NCI-H748 (cell line): ENCODE measurements around the gene LMO7.

ENCODE experiments used
- DNase-seq: peaks from one replicate; lab custom pipeline; 2025; ENCODE audit not compliant: unreplicated experiment; lab: John Stamatoyannopoulos, UW

Gene LMO7

DNA sequence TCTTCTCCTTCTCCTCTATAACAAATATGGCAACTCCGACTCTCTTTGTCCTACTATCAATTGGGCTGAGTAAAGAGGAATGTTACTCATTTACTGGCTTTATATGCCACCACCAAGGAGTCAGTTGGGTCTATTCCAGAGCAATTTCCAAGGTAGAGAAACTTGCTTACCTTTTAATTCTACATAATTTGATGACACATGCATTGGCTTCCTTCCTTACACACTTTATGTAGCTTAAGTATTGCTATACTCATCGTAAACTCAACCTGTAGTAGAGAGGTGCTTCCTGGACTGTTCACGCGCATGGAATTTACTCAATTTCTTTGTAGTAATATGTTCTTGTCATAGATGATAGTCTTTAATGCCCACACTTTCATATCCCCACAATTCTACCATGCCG, 160.7 kb downstream of the LMO7 start:
- DNase-seq, result no peak

DNA sequence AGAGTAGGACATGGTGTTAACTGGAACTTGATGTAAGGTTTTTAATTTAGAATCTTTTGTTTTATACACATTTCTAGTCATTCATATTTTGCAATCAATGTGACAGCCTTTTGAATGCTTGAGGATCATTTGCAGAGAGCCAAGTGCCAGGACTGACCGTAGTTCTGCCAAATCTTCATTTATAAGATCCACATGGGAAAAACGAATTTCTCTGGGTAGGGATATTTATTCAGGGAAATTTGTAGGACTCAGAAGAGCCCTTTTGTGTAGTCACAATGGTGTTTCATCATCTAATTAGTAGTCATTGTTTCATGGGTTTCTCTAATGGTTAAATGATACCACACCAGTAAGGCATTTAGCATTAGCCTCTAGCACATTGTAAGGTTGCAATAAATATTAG, 161.1 kb downstream of the LMO7 start:
- no peak for DNase-seq

DNA sequence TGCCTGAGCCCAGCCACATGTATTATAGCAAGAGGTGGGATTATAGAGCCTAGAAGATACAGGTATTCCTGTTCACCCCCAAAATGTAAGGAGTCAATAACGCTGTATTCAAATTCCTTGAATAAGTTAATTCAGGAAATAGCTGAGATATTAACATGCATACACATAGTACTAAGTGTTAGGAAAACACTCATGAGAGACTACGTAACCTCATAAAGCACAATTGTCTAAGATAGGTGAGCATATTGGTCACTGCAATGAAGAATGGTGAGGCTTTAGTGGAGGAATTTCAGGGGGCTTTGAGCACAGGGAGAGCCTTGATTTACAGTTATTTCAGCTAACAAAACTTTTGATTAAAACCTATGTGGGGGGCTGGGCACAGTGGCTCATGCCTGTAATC, 161.6 kb downstream of the LMO7 start:
- DNase-seq, result no peak

DNA sequence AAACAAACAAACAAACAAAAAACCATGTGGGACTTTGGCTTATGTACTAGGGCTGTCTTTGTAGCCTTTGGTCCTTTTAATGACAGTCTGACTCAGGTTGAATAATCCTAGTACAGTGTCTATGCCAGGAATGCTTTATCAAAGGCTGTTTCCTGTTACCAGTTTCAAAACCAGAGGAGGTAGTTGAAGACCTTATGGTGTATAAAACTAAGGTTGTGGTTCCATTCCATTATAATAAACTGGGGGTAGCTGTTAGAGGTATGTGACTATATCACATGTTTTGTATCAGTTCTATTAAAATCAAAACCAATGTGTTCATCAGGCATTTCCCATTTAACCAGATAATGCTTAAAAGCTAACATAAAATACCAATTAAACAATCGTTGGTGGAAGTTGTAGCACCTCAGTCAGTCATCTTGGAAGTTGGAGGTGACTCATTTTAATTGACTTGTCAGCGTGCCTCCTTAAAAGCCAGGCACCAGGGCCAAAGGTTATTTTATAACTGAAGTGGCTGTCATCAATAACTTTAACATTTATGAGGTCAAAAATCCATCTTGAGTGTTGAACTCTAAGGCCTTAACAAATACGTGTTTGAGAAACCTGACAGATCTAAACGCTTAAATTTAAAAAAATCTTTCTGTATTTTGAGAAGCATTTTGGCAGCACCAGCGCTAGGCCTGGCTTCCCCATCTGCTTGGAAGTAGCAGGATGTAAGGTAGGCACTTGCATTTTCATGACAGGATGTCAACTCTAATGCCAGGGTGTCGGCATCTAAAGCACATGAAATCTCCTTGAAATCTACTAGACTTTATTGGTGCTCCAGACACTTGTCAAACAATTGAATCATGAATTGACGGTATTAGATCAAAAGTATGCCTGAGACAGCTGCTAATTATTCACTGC, 162.5 kb downstream of the LMO7 start:
- no peak for DNase-seq

DNA sequence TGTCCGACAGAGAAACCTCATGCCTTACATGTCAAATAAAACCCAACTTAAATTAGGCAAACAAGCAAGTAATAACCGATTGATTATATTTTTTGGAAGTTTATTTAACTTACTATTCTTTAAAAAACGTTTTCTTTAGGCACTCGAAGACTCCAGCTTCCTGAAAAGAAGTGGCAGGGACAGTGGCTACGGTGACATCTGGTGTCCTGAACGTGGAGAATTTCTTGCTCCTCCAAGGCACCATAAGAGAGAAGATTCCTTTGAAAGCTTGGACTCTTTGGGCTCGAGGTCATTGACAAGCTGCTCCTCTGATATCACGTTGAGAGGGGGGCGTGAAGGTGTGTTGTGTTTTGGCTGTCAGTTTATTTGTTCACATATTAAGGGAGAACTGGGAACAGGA, 164.4 kb downstream of the LMO7 start:
- no peak for DNase-seq

DNA sequence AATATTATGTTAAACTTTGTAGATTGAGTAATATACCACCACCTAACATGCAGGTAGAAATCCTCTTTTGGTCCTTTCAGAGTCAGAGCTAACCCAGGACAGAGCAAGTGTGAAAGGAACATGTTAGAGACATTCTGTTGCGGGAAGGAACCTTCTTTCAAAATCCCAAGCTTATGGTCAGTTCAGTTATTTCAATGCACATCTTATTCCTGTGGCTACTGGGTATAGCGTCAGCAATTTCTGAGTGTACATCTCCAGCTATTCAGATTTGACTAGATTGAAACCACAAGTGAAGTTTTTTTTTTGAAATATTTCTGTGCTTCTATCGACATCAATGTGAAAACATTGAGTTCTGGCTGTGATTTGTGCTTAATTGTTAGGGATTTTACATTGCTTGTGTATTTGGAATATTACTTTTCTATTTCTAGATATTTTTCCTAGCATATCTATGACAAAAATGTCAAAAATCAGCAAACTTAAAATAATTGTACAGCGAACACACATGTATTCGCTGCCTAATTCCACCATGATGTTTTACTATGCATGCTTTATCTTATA, 165.3 kb downstream of the LMO7 start:
- DNase-seq, result no peak

DNA sequence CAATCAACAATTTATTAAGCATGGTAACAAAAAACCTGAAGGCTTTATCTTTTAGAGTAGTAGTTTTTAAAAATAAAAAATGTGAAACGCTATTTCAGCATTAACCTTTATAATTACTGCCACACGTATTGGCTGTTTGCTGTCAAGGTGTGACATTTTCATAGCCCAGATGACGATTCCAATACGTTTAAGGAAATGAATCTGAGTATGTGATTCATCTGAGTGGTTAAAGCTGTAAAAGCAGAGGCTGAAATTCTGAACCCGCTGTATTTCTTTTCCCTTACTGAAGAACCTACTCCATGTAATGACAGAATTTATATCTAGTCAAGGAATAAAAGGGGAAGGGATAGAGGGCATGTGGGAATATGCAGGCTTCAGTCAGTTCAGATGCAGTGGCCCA, 166.0 kb downstream of the LMO7 start:
- no peak for DNase-seq

DNA sequence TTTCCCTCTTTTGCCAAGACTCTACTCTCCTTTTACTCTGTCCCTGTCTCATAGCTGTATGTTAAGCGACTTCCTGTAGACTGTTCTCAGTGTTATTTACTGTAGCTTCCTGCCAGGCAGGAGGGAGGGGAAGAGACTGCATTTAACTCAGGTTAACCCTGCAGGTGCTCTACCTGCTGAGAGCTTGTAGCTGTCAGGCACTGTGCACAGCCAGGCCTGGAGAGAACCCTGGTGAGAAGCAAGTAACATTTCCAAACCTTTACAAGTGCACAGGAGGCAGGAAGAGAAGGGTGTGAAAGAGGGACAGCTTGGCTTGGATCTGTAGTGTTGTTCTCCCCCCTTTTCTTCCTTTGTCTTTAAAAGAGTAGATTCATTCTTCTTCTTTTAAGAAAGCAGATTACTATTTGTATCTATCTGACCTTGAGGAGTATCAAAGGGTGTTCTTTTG, 167.1 kb downstream of the LMO7 start:
- DNase-seq, result peak; percentile 75

DNA sequence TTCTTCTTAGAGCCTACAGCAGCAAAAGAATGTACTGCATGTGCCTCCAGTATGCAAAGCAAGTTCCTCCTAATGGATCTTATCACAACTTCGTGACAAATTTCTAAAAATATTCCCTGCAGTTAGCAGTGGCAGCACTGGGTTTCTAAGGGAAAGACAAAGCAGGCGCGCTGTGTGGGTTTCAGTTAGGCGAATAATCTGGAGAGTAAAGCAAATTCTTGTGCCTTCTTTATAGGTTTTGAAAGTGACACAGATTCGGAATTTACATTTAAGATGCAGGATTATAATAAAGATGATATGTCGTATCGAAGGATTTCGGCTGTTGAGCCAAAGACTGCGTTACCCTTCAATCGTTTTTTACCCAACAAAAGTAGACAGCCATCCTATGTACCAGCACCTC, 167.9 kb downstream of the LMO7 start:
- DNase-seq, result no peak

DNA sequence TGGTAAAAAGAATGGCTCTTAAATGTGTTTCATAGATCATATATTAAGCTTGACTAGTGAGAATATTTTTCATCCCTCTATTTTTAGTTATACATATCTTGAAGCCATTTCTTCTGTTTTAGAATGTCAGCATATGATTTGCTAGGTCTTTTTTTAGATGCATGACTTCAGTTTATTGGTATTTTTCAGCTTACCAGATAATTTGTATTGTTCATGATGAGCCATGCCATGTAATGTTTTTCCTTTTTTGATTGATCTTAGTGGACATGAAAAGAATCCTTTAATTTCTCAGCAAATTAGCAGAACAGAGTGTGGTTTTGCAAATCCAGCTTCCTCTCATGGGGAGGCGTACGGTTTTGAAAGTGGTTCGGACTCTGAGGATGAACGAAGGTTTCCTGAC, 168.5 kb downstream of the LMO7 start:
- no peak for DNase-seq

DNA sequence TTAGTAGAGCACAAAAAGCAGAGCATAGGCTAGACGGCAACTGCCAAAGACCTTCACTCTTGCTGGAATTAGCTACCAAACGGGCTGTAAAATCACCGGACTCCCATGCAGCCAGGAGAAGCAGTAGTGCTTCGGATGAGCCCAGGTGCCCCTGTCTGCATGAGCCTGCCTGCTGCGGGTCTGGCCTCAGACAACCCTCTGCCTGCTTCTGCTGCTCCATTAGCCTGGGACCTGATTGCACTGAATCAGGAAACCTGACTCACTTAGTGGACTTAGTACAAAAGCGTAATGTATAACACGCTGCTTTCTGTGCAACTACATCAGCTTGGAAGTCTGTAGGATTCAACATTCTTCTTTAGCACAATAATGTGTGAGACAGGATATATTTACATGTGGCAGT, 170.0 kb downstream of the LMO7 start:
- DNase-seq, result no peak

DNA sequence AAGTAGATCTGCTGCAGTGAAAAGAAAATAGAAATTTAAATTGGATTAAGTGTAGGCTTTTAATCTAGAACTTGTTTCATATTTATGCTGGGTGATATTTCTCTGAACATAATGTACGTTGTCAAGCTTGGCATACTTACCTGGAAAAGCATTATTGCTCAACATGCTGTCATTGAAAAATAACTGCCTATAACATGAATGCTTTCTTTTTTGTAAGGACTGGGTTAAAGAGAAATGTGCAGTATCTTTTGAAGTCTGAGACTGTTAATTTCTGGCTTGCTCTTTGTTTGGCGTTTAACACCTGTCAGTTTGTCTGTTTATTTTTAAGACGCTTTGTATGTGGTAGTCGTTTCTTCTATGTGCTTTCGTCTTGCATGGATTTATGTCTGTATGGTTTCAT, 175.2 kb downstream of the LMO7 start:
- DNase-seq, result no peak

DNA sequence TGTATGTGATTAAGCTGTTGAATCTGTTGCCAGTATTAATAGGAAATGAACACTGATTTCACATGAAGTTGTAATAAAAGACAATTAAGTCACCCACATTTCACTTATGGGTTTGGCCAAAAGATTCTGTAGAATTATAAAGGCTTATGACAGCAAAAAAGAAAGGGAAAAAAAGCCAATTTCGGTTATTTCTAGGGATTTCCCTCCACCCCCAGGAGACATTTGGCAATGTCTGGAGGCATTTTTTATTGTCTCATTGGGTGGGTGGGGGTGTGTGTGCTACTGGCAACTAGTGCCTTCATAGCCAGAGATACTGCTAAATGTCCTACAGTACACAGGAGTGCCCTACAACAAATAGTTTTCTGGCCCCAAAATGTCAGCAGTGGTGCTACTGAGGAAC, 175.7 kb downstream of the LMO7 start:
- DNase-seq, result no peak

DNA sequence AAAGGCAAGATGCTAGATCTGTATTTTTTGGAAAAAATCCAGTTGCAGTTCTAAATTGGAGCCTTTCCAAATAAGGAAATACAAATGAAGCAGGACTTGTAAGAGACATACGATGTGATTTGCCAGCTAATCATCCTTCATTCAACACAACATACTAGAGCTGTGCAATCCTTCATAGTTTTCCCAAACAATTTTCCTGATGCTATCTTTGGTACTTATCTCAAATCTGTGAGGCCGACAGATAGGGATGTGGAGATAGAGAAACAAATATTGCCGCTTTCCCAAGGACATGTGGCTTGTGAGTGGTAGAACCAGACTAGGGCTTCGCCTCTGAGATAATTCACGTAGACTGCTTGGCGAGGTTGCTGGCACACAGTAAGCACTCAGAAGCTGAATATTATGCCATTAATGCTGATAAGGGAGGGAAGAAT, 176.6 kb downstream of the LMO7 start:
- DNase-seq, result no peak

DNA sequence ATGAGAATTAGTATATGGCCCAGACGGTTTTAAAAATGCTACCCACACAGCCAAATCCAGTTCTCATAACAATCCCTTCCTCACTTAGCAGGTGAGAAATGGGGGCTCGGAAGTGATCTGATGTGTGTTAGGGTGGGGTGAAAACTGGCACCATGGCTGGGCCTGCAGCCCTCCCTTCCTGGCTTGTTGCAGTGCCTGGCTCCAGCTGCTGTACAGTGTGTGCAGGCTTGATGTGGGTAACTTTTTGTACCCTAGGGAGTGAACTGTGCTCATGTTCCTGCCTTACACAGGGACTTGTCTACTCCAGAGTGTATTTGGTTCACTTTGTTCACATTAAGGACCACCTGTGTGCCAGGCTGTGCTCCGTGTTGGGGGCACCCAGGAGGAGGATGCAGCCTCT, 177.2 kb downstream of the LMO7 start:
- DNase-seq, result no peak

DNA sequence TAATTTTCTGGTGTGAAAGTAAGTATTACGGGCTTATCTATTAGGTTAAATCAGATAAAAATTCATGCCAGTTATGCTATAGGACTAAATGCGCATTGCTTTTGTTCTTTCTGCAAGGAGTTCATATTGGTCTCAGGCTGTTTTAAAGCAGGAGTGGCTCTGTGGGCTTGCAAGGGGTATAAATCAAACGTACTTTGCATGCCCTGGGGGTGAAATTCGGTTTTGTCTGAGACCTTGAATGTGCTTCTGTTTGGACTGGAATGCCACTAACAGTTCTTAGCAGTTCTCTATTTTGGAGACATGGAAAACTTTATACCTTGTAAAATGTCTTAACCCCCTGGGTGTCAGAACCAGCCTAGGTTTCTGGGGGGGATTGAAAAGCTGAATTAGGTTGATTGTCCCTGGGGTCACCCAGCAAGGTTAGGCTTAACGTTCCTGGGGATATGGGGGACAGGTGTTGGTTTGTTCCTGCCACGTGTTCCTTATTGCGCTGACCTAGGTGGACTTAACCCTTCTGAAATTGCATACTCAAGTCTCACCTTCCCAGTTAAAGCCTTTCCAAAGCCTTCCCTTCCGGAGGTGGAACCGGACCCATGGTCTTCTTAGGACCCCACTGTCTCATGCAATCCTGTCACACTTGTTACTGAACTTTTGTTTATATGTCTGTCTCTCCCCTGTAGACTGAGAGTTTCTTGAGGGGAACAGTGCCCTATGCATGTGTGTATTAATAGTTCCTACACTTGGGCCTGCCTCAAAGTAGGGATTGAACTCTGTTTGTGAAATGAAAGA, 182.2 kb downstream of the LMO7 start:
- DNase-seq, result no peak

DNA sequence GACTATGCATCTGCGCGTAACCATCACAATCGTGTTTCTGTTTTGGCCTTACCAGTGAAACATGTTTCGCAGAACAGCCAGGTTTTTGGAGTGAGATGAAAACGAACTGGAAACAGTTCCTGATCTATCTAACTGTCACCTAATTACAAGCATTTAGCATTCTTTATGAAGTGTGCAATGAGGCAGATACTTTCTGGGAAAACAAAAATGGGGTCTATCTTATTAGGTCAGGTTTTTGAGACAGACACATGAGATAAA, 182.8 kb downstream of the LMO7 start:
- DNase-seq, result no peak

DNA sequence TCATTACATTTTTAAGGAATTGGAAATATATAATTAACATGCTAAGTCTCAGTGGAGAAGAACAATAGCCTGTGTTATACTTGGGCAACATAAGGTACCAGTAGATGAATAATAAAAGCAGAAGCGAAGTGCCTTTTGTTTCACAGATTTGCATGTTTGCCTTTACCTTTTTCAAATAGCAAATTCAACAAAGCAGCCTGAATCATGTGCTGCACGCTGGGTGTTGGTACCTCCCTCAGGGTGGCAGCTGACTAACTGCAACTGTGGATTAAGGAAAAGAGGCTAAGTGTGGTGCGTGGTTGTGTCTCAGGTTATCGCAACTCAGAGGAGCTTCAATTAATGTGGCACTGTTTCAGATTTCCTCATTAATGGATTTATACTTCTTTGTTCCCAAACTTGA, 189.0 kb downstream of the LMO7 start:
- DNase-seq, result peak; percentile 50

DNA sequence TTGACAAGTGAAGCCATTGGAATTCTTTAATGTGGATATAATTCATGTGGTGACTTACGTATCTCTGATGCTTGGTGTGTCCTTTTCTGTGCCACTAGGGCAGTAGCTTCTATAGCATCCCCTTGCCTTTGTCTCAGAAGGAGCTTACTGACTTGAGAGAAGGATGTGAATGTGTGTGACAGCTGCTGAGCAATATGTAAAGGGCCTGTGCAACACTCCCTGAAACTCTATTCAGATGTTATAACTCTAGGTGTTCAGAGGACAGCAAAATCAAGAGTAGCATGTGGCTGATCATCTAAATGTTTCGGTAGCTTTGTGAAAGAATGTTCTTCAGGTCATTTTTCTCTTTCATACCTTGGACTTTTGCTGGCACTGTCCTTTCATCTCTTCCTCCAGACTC, 189.5 kb downstream of the LMO7 start:
- DNase-seq, result no peak

DNA sequence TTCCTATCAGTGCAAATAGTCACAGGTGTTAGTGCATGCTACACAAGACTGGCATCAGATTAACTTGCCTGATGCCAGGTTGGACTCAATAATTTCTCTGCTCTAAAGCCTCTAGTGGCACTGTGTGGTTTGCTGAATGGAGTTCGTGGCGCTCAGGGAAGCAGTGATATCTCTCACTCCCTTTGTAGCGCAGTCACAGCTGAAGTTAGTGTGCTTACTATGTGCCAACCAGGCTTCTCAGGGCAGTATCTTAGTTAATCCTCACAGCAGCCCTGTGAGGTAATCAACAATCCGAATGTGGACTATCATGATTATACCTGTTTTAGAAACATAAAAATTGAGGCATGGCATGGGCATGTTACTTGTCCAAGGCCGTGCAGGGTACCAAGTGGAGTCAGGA, 190.3 kb downstream of the LMO7 start:
- DNase-seq, result no peak

DNA sequence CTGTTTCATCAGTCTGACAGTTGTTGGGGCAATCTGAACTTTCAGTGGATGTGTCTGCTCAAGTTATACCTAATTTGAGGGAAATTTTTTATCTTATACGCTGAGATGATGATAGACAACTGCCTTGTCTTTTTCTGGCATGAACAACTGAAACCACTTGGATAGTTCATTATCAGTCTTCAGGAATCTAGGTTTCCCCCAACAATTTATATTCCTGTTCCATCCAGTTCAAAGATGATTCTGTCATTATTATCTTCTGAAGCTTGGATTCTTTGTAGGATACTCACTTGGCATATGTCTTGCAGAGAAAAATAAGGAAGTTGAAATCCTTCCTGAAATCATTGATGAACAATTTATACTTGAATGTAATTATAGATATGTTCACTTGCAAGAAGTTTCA, 193.7 kb downstream of the LMO7 start:
- DNase-seq, result no peak

DNA sequence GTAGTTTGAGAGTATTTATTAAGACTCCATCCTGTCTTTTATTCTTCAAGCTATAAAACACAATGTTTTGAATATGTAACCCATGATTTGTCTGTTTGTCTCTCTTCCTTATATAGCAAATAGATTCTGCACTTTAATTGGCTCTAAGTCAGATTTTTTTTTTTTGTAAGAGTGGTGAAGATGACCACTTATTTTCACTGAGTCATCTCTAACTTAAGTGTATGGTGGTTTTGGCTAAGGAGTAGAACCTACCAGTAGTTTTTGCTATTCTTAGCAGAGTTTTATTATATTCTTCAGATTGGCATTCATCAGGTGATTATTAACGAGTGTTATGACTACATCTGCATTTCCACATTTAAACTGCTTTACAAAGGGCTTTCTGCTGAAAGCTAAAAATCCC, 194.7 kb downstream of the LMO7 start:
- DNase-seq, result no peak
